HuH-7 (cell line): ENCODE data around the gene TPRX1.
"Not testable (repeated sequence)": the region's sequence is repeated elsewhere in the genome, so short reads cannot be mapped to it uniquely, and the experiment has no call there.

Experiments
- DNase-seq: peaks from one replicate; pipeline ENCODE4 v3.0.0; 2011; ENCODE audit warnings: low spot score

The TPRX1 gene, protein sequence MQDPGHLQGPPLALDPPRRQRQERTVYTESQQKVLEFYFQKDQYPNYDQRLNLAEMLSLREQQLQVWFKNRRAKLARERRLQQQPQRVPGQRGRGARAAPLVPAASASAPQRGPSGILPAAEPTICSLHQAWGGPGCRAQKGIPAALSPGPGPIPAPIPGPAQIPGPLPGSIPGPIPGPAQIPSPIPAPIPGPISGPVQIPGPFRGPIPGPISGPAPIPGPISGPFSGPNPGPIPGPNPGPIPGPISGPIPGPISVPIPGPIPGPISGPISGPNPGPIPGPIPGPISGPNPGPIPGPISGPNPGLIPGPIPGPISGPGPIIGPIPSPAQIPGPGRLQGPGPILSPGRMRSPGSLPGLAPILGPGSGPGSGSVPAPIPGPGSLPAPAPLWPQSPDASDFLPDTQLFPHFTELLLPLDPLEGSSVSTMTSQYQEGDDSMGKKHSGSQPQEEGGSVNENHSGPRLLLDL

GRCh38 chr19:47804451-47804850, at the start of gene TPRX1:
TSS of gene TPRX1 (minus strand) at chr19:47804551. CDS start at chr19:47804539, 12 bp downstream.
- DNase-seq, result not testable (repeated sequence)

- DNase-seq, result no peak
These were observed 48.7 kb upstream of the TPRX1 start for GRCh38 chr19:47853003-47853402.

DNA sequence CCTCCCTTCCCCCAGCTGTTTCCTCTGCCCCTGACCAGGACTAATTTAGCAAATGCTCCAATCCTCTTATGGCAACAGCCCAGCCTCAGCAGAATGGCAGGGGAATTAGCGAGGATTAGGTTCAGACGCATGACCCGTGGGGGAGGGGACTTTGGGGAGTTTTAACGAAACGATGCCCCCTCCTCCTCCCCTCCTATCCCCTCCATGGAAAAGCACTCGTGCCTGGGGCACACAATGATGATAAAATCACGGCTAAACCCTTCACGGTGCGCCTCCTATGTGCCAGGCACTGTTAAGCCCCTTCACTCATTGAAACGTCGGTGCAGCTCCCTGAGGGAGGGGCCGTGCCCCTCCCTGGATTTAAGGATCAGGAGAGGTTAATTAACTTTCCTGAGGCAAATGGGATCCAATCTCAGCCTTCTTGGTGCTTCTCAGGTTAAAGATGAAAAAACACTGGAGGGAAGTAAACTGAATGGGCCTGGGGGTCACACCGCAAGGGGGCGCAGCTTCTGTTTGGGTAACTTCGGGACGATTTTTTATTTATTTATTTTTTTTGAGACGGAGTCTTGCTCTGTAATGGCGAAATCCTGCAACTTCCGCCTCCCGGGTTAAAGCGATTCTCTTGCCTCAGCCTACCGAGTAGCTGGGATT, 44.6 kb upstream of the TPRX1 start:
- peak; percentile 49 for DNase-seq

GRCh38 chr19:47848425-47848822, 44.1 kb upstream of the TPRX1 start:
- no peak for DNase-seq

GRCh38 chr19:47842941-47843340, 38.6 kb upstream of the TPRX1 start:
- no peak for DNase-seq

GRCh38 chr19:47839913-47840312, 35.6 kb upstream of the TPRX1 start:
- DNase-seq, result no peak

- DNase-seq, result no peak
These were observed 35.1 kb upstream of the TPRX1 start for GRCh38 chr19:47839411-47839810.

DNA sequence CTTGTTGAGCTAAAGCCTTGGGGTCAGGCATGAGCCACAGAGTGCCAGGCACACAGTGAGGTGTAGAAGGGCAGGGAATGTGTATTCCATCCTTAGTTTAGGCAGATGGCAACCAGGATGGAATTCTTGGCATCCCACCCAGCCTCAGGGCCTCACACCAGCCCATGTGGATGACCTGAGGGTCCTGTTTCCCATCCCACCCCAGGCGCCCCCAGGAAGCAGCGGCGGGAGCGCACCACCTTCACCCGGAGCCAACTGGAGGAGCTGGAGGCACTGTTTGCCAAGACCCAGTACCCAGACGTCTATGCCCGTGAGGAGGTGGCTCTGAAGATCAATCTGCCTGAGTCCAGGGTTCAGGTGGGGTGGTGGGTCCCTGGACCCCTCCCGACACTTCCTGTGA, 31.7 kb upstream of the TPRX1 start:
- no peak for DNase-seq

GRCh38 chr19:47832723-47833122, 28.4 kb upstream of the TPRX1 start:
- DNase-seq, result no peak

- DNase-seq, result no peak
These were observed 22.4 kb upstream of the TPRX1 start for GRCh38 chr19:47826800-47827199.

DNA sequence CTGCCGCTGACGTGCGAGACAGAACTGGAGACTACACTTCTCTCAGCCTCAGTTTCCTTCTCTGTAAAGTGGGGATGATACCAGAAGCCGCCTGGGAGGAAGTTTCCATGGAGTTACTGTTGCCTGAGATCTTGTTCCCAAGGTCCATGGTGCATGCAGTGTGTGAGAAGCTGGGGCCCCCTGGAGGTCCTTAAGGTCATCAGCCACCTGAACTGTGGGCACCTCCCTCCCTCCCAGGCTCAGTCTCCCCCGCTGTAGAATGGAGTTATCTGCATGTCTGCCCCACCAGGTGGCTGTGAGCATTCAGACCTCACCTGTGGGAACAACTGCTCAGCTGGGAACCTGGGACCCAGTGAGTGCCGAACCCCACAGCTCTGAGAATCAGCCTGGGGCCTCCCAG, 20.0 kb upstream of the TPRX1 start:
- DNase-seq, result no peak

DNA sequence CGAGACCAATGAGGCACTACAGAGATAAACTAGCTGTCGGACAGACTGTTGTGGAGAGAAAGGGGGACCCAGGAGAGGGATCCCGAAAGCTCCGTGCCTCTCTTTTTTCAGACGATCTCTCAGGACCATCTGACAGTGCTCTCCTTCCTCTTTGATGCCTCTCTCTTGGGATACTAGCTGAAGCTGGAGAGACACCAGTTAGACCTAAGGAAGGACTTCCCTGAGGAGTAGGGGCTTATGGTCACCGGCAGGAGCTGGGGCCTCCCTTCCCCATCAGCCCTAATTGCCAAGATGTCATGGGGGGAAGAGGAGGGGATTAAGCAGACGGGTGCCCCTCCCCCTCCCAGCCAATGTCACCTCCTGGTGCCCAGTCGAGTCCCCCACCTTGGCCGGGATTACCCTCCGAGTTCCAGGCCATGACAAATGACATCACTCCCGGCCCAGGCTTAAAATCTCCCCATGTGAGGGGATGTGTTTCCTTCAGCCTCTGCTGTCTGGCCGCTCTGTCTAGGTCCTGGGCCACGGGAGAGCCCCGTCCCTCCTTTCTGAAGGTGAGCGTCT, 17.2 kb upstream of the TPRX1 start, which contains the start of gene CRX:
CRX (plus strand) TSS at position 478 of the 561 bp plus-strand sequence. CDS start 12,507 bp downstream, outside the sequence.
- no peak for DNase-seq

GRCh38 chr19:47820410-47820809, 16.1 kb upstream of the TPRX1 start:
- no peak for DNase-seq

DNA sequence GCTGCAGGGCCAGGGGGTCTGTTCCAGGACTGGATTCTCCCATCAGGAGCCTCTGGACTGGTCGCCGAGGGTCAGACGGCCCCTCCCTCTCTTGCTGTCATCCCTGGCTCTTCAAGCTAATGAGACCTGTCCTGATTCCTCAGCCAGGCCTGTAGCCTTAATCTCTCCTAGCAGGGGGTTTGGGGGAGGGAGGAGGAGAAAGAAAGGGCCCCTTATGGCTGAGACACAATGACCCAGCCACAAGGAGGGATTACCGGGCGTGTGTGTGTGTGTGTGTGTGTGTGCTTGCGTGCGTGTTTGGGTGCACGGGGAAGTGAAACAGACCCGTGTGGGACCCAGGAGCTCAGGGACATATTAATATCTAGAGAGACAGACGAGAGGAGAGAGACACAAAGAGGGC, 15.5 kb upstream of the TPRX1 start:
- no peak for DNase-seq

GRCh38 chr19:47818221-47818620, 13.9 kb upstream of the TPRX1 start:
- not testable (repeated sequence) for DNase-seq

DNA sequence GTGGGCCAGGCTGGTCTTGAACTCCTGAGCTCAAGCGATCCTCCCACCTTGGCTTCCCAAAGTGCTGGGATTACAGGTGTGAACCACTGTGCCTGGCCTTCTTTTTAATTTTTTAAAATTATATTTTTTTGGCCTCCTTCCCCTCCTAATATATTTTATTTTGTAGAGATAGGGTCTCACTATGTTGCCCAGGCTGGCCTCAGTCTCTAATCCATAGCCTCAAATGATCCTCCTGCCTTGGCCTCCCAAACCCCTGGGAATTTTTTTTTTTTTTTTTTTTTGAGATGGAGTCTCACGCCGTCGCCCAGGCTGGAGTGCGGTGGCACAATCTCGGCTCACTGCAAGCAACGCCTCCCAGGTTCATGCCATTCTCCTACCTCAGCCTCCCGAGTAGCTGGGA, 11.9 kb upstream of the TPRX1 start:
- DNase-seq, result not testable (repeated sequence)

- no peak for DNase-seq
These were observed 9.6 kb upstream of the TPRX1 start for GRCh38 chr19:47813995-47814328.

DNA sequence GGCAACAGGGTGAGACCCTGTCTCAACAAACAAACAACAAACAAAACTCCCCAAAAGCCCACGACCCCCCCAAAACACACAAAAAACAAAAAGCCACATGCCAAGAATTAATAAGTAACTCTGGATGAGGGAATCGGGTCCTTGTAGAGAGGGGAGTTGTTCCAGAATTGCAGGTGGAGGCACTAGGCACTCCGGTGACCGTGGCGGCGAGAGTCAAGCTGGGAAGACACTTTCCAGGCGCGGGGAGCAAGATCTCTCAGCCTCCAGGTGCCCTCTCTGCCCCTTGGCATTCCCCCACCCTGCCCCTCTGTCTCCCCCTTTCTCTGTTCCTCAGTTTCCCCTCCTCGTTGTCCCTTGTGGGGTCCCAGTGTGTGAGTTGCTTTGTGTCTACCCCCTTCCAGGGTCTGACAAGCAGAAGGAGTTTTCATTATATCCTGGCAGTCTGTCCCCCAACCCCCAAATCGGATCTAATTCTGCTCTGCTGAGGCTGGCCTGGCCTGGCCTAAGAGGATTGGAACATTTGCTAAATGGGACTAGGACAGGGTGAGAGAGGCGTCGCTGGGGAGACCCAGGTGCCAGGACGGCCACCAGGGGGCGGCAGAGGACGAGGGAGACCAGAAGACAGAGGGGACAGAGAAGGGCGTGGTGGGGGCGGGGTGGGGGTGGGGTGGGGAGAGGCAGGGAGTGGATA, 9.1 kb upstream of the TPRX1 start:
- DNase-seq, result peak; percentile 85

DNA sequence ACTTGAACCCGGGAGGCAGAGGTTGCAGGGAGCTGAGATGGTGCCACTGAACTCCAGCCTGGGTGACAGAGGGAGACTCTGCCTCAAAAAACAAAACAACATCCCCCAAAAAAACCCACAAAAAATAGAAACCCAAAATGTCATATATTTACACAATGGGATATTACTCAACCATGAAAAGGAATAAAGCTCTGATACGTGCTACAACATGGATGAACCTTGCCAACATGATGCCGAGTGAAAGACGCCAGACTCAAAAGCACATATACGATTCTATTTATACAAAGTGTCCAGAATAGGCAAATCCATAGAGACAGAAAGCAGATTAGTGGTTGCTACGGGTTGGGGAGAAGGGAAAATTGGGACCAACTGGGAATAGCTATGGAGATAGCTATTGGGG, 2.1 kb upstream of the TPRX1 start:
- no peak for DNase-seq

DNA sequence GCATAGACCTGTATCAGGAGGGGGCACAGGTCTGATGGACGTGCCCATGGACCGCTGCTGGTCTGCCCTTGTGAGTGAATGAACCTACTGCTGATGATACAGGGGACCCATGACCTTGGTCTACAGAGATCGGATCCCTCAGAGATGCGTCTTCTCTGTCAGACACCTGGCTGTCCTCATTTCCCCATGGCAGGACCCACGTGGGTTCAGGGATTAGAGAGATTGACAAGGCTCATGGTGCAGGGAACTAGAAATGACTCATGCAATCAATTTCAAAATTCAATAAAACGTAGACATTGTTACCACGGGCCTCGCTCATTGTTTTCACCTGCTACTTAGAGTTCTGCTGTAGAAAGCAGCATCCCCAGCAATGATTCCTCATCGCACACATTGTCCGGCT, 962 bp upstream of the TPRX1 start:
- DNase-seq, result no peak

DNA sequence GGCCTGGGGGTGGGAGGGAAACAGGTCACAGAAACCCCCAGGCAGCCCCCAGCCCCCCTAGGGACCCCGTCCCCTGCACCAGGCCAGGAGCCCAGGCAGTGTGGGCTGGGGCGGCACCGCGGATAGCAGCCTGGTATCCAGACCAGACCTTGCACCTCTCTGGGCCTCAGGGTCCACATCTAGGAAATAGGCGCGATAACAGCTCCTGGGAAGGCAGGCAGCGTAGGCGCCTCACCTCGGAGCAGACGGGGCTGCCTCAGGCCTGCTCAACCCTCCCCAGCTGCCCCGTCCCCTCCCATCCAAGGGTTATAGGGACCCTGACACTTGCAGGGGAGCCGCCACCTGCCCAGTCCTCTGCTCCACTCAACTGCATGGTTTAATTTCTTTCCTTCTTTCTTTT, 680 bp downstream of the TPRX1 start:
- not testable (repeated sequence) for DNase-seq

- not testable (repeated sequence) for DNase-seq
These were observed 1.2 kb downstream of the TPRX1 start for GRCh38 chr19:47803148-47803547.
